Astrocyte (in vitro differentiated cells and primary cell): ENCODE data around the gene KANSL3. TPM values are rescaled to one million over a fixed set of nuclear protein-coding genes. Genes with fewer than 3 reads are reported as not detected.

Experiments used
- DNase-seq: peaks from one replicate; pipeline ENCODE4 v3.0.0-alpha.2; 2010; ENCODE audit warnings: low read depth
- FAIRE-seq: peaks from 2 replicates; lab custom pipeline; 2011; peaks lifted over from hg19 to GRCh38; lab: Jason Lieb, UNC
- H2AFZ ChIP-seq: 2 replicates; pipeline ENCODE4 v1.6.0; 2012; ENCODE audit warnings: low read depth, low read length, inconsistent platforms
- H3K27ac ChIP-seq: 2 replicates; pipeline ENCODE4 v1.5.1; 2011; ENCODE audit warnings: low read depth, low read length, inconsistent platforms
- H3K27me3 ChIP-seq: 2 replicates; pipeline ENCODE4 v1.6.0; 2011; ENCODE audit warnings: low read length, inconsistent platforms; ENCODE audit not compliant: insufficient read depth
- H3K36me3 ChIP-seq: 2 replicates; pipeline ENCODE4 v1.5.1; 2011; ENCODE audit warnings: low read length, inconsistent platforms; ENCODE audit not compliant: insufficient read depth
- H3K4me1 ChIP-seq: 2 replicates; pipeline ENCODE4 v1.5.1; 2011; ENCODE audit warnings: low read length, inconsistent platforms; ENCODE audit not compliant: insufficient read depth
- H3K4me2 ChIP-seq: 2 replicates; pipeline ENCODE4 v1.6.0; 2012; ENCODE audit warnings: low read length, inconsistent platforms
- H3K4me3 ChIP-seq: 2 replicates; pipeline ENCODE4 v1.5.1; 2011; ENCODE audit warnings: low read depth, mild to moderate bottlenecking, low read length, inconsistent platforms; ENCODE audit not compliant: insufficient read depth
- H3K79me2 ChIP-seq: 2 replicates; pipeline ENCODE4 v1.6.0; 2012; ENCODE audit warnings: mild to moderate bottlenecking, low read length, inconsistent platforms; ENCODE audit not compliant: insufficient read depth
- H3K9ac ChIP-seq: 2 replicates; pipeline ENCODE4 v1.6.0; 2012; ENCODE audit warnings: mild to moderate bottlenecking, low read length, inconsistent platforms
- H3K9me3 ChIP-seq: 2 replicates; pipeline ENCODE4 v1.5.1; 2012; ENCODE audit warnings: low read depth, mild to moderate bottlenecking, low read length, inconsistent platforms; ENCODE audit not compliant: insufficient read depth
- H4K20me1 ChIP-seq: 2 replicates; pipeline ENCODE4 v1.6.0; 2012; ENCODE audit warnings: low read length, inconsistent platforms; ENCODE audit not compliant: insufficient read depth
- H3K27ac Mint-ChIP-seq: one replicate; pipeline ENCODE4 v1.8.0; 2021; ENCODE audit warnings: mild to moderate bottlenecking, mixed read lengths; ENCODE audit not compliant: unreplicated experiment
- H3K27me3 Mint-ChIP-seq: one replicate; pipeline ENCODE4 v1.8.0; 2021; ENCODE audit warnings: low read depth, mixed read lengths; ENCODE audit not compliant: unreplicated experiment
- H3K36me3 Mint-ChIP-seq: one replicate; pipeline ENCODE4 v1.8.0; 2021; ENCODE audit warnings: low read depth, mixed read lengths; ENCODE audit not compliant: unreplicated experiment
- H3K4me1 Mint-ChIP-seq: one replicate; pipeline ENCODE4 v1.8.0; 2021; ENCODE audit warnings: low read depth, mixed read lengths; ENCODE audit not compliant: unreplicated experiment
- H3K4me3 Mint-ChIP-seq: one replicate; pipeline ENCODE4 v1.8.0; 2021; ENCODE audit warnings: mild to moderate bottlenecking, moderate library complexity, mixed read lengths; ENCODE audit not compliant: unreplicated experiment
- H3K9me3 Mint-ChIP-seq: one replicate; pipeline ENCODE4 v1.8.0; 2021; ENCODE audit warnings: mild to moderate bottlenecking, mixed read lengths; ENCODE audit not compliant: unreplicated experiment
- EZH2 ChIP-seq: IDR thresholded peaks from 2 replicates; pipeline ENCODE4 v1.6.1; 2012; ENCODE audit warnings: mild to moderate bottlenecking, low read length, inconsistent platforms; ENCODE audit not compliant: insufficient read depth
- total RNA-seq: library from RNA; stranded (reverse); gene quantifications from 2 replicates; pipeline ENCODE4 v1.2.1, GENCODE V29; 2021
- TF ChIP-seq, protein P1 (sequence below): IDR thresholded peaks from 2 replicates; pipeline ENCODE4 v1.5.1; 2011; ENCODE audit warnings: low read depth, mild to moderate bottlenecking, inconsistent platforms, low read length, moderate library complexity; ENCODE audit not compliant: insufficient read depth

KANSL3 gene
- total RNA-seq, 1 donor from 2014 or later, result 26.7 TPM

DNA sequence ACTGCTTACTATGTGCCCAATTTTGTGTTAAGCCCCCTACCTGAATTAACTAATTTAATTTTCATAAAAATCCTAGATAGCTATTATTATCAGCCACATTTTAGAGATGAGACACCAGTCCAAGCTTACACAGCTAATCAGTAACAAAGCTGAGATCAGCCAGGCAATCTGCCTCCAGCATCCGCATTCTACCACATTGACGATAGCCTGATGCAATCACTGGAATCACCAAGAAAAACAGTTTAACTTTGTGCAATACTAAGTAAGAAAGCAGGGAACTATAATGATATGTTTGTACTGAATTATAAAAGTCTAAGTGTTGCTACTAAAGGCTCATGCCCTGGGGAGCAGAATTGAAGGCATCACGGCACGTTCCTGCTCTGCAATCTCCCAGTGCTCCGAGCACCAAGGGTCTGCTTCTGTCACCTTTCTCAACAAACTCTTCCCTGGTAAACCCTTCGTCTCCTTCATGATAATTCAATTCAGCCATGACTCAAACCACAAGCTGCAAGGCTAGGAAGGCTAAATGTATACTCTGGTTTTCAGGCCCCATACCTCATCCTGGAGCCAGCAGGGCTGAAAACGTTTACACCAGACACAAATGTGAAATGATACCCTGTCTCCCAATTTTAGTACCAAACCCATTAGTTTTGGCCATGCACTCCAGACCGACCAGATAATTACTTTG is 19.4 kb downstream of the KANSL3 start:
- Histone ChIP-seq H3K27ac (no peak overlapping the region), H2AFZ (no peak overlapping the region), H4K20me1 (peaks cover 29% of the 10 kb centered on the region), H3K27me3 (no peaks in the 10 kb centered on the region), H3K9ac (no peak overlapping the region), H3K4me1 (no peaks in the 10 kb centered on the region), H3K4me2 (no peak overlapping the region), H3K79me2 (peaks cover 31% of the 10 kb centered on the region), H3K36me3 (peaks cover 11% of the 10 kb centered on the region), H3K9me3 (no peaks in the 10 kb centered on the region), H3K4me3 (no peak overlapping the region)
- peak; percentile 36 for DNase-seq
- Mint-ChIP-seq H3K27me3 (no peaks in the 10 kb centered on the region), H3K36me3 (no peaks in the 10 kb centered on the region), H3K4me3 (no peak overlapping the region), H3K4me1 (peaks cover 11% of the 10 kb centered on the region), H3K27ac (peak overlapping the region; percentile 70), H3K9me3 (no peaks in the 10 kb centered on the region)
- no peak for TF ChIP-seq EZH2
- TF ChIP-seq, protein P1, sequence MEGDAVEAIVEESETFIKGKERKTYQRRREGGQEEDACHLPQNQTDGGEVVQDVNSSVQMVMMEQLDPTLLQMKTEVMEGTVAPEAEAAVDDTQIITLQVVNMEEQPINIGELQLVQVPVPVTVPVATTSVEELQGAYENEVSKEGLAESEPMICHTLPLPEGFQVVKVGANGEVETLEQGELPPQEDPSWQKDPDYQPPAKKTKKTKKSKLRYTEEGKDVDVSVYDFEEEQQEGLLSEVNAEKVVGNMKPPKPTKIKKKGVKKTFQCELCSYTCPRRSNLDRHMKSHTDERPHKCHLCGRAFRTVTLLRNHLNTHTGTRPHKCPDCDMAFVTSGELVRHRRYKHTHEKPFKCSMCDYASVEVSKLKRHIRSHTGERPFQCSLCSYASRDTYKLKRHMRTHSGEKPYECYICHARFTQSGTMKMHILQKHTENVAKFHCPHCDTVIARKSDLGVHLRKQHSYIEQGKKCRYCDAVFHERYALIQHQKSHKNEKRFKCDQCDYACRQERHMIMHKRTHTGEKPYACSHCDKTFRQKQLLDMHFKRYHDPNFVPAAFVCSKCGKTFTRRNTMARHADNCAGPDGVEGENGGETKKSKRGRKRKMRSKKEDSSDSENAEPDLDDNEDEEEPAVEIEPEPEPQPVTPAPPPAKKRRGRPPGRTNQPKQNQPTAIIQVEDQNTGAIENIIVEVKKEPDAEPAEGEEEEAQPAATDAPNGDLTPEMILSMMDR, result no peak
- no peak for FAIRE-seq

DNA sequence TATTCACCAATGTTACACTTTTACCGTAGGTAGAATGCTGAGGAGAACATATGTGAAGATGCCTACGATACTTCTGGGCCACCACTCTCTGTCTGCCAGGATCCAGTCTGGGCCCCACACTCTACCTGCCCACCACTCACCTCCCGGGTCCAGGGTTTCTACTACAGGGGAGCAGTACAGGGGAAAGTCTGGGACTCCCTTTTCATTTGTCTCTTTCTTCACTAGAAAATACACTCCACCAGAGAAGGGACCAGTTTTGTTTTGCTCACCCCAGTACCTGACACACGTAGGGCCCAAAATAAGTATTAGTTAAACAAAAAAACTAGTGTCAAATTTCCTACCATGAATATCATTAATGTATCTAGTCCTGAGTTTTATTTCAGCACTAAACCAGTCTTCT is 21.1 kb downstream of the KANSL3 start:
- H3K27me3 Mint-ChIP-seq, result no peaks in the 10 kb centered on the region
- Histone ChIP-seq H3K36me3 (peaks cover 21% of the 10 kb centered on the region), H3K4me1 (no peaks in the 10 kb centered on the region), H3K27ac (no peak overlapping the region), H3K4me3 (no peak overlapping the region), H3K9ac (no peak overlapping the region), H3K27me3 (no peaks in the 10 kb centered on the region), H3K4me2 (no peak overlapping the region), H3K79me2 (peaks cover 14% of the 10 kb centered on the region), H4K20me1 (peaks cover 26% of the 10 kb centered on the region), H2AFZ (no peak overlapping the region), H3K9me3 (no peaks in the 10 kb centered on the region)
- TF ChIP-seq EZH2, result no peak
- TF ChIP-seq, protein P1, result no peak
- peak overlapping the region; percentile 81 for H3K27ac Mint-ChIP-seq
- H3K36me3 Mint-ChIP-seq, result peaks cover 8% of the 10 kb centered on the region
- peaks cover 11% of the 10 kb centered on the region for H3K4me1 Mint-ChIP-seq
- no peaks in the 10 kb centered on the region for H3K9me3 Mint-ChIP-seq
- H3K4me3 Mint-ChIP-seq, result peak overlapping the region; percentile 50
- DNase-seq, result no peak
- FAIRE-seq, result no peak

DNA sequence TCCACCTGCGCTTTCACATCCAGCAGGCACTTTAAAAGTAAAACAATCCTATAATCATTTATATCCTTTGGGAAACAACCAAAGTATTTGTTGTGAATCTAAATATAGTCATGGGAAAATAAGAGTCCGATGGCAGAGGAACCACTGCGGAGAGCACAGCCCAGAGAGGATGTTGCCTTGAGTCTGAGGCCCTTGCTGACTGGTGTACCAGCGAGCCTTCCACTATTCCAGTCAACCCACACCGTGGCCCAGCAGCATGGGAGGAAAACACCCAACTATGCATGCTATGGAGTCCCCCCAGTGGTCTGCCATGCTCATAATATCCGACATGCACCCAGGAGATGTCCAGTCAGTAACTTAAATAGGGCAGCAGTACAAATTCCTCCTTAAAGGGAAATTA is 21.6 kb downstream of the KANSL3 start:
- H3K4me3 Mint-ChIP-seq, result no peak overlapping the region
- Histone ChIP-seq H3K4me2 (no peak overlapping the region), H2AFZ (no peak overlapping the region), H3K4me3 (no peak overlapping the region), H3K4me1 (no peaks in the 10 kb centered on the region), H3K27me3 (no peaks in the 10 kb centered on the region), H3K9ac (no peak overlapping the region), H3K36me3 (peaks cover 26% of the 10 kb centered on the region), H3K9me3 (no peaks in the 10 kb centered on the region), H3K27ac (no peak overlapping the region), H4K20me1 (peaks cover 26% of the 10 kb centered on the region), H3K79me2 (peaks cover 13% of the 10 kb centered on the region)
- H3K27me3 Mint-ChIP-seq, result no peaks in the 10 kb centered on the region
- DNase-seq (no peak), FAIRE-seq (no peak)
- H3K36me3 Mint-ChIP-seq, result peaks cover 9% of the 10 kb centered on the region
- TF ChIP-seq, protein P1, result no peak
- H3K9me3 Mint-ChIP-seq, result no peaks in the 10 kb centered on the region
- peaks cover 11% of the 10 kb centered on the region for H3K4me1 Mint-ChIP-seq
- H3K27ac Mint-ChIP-seq, result no peak overlapping the region
